GM06990 (cell line): ENCODE measurements around the gene CNDP2.

ENCODE experiments used
- DNase-seq: peaks from one replicate; pipeline ENCODE4 v3.0.0-alpha.2; 2011; ENCODE audit not compliant: insufficient read length; ENCODE audit errors: extremely low read depth
- H3K27me3 ChIP-seq: replicated peaks from 2 replicates; pipeline ENCODE4 v1.6.0; 2011; ENCODE audit warnings: low read length; ENCODE audit not compliant: control insufficient read depth, insufficient read depth
- H3K36me3 ChIP-seq: 2 replicates; pipeline ENCODE4 v1.5.1; 2011; ENCODE audit warnings: low read length; ENCODE audit not compliant: control insufficient read depth, insufficient read depth
- H3K4me3 ChIP-seq: replicated peaks from 2 replicates; pipeline ENCODE4 v1.5.1; 2011; ENCODE audit warnings: low read depth, mild to moderate bottlenecking, control low read depth, low read length
- TF ChIP-seq, protein P1 (sequence below): IDR thresholded peaks from 2 replicates; pipeline ENCODE4 v1.5.1; 2011; ENCODE audit warnings: low read length, control low read depth, mild to moderate bottlenecking, inconsistent platforms; ENCODE audit not compliant: insufficient read depth, poor library complexity, severe bottlenecking

CNDP2 gene

DNA sequence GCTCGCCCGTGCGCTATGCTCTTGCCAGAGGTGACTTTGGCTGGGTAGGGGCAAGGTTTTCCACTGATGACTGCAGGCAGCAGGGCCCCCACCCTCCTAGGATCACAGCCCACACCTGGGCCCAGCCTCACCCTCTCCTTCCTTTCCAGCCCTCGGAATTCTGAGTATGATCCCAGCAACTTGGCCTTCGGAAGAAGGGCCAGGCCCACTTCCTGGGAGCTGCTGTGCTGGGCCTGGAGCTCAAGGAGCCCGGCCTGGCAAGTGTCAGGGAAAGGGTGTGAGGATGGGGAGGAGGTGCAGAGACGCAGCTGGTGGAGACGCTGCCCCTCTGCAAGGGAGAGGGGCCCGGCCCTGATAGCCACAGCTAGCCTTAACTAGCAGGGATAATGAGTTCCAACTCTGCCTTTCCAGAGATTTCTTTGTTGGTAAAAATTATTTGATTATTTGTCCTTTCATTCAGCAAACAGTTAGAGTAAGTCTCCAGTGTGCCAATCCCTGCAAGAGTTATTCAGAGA is 36.4 kb downstream of the CNDP2 start:
- H3K4me3 ChIP-seq, result no peak overlapping the region
- TF ChIP-seq, protein P1, sequence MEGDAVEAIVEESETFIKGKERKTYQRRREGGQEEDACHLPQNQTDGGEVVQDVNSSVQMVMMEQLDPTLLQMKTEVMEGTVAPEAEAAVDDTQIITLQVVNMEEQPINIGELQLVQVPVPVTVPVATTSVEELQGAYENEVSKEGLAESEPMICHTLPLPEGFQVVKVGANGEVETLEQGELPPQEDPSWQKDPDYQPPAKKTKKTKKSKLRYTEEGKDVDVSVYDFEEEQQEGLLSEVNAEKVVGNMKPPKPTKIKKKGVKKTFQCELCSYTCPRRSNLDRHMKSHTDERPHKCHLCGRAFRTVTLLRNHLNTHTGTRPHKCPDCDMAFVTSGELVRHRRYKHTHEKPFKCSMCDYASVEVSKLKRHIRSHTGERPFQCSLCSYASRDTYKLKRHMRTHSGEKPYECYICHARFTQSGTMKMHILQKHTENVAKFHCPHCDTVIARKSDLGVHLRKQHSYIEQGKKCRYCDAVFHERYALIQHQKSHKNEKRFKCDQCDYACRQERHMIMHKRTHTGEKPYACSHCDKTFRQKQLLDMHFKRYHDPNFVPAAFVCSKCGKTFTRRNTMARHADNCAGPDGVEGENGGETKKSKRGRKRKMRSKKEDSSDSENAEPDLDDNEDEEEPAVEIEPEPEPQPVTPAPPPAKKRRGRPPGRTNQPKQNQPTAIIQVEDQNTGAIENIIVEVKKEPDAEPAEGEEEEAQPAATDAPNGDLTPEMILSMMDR, result no peak
- H3K36me3 ChIP-seq, result no peaks in the 10 kb centered on the region
- no peaks in the 10 kb centered on the region for H3K27me3 ChIP-seq
- no peak for DNase-seq

DNA sequence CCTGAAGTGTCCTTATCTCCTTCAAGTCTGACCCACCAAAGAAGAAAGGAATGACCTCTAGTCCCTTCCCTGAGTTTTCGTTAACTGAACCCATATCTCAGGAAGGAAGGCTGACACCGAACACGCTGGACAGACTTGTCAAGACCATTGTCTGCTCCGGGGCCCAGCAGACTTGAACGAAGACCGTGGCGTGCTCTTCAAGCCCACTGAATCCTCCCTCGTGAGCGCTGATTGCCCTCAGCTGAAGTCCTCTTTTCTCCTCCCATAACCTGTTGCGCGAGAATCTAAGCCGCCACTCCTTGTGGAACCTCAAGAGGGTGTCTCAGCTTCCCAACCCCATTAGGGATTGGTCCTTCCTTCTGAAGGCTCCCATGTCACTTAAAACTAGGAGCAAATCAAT is 37.5 kb downstream of the CNDP2 start:
- TF ChIP-seq, protein P1, result no peak
- H3K4me3 ChIP-seq, result no peak overlapping the region
- no peaks in the 10 kb centered on the region for H3K36me3 ChIP-seq
- no peak for DNase-seq
- H3K27me3 ChIP-seq, result no peaks in the 10 kb centered on the region

DNA sequence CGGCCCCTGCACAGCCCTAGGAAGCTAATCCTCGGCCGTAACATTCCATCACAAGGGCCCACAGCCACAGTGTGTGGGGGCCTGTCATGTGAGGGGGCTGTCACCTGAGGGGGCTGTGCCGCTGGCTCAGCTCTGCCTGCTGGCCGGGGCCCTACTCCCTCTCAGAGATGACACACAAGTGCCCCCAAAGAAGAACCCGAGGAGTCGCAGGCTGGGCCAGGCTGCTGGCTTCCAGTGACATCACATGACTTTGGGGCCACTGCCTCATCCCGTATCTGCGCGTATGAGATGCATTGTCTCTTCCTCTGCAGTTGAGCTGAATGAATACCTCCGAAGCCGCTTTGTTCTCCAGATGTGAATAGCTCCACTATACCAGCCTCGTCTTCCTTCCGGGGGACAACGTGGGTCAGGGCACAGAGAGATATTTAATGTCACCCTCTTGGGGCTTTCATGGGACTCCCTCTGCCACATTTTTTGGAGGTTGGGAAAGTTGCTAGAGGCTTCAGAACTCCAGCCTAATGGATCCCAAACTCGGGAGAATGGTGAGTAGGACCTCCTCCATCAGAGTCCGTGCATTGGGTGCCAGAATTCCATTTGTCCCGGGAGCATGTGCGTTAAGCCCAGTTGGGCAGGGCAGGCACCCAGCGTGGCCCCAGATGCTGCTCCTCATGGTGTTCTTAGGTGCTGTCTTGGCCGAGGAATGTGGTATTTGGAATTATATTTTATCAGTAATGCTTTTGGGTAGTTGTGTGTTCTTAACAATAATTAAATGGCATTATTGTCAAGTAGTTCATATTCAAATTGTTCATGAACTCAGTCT is 38.2 kb downstream of the CNDP2 start, which contains the start of gene CNDP1:
Gene CNDP1 (plus strand): TSS at position 351 of the 820 bp plus-strand sequence. CDS start 168 bp downstream, at position 519.
- H3K27me3 ChIP-seq, result no peaks in the 10 kb centered on the region
- no peak for DNase-seq

DNA sequence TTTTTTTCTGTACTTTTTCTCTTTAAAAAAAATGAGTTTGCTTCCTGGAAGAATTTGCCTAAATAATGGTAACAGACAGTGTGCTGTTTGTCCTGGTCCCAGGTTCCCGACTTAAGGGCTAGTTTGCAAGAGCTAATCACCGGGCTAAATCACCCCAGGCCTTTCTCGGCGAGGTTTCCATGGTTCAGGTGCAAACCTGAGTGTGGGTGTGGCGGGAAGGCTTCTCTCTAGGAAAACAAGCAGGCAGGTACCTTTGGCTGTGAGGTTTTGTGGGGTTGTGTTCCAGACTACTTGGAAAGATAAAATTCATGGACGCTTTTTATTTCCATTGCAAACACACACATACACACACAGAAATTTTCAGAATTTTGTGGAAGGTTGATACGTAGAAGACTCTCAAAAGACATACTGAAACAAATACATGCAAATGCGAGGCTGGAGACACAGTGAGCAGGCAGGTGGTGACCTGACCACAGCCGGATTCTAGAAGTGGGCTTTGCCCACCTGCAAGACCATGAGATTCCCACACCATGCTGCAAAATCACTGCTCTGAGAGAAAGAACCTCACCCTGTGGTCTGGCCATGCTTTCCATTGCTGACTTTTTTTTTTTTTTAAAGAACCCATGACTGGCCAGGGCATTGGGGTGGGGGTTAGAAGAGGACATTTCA is 39.0 kb downstream of the CNDP2 start:
- DNase-seq, result no peak
- Histone ChIP-seq H3K4me3 (no peak overlapping the region), H3K27me3 (no peaks in the 10 kb centered on the region), H3K36me3 (no peaks in the 10 kb centered on the region)
- TF ChIP-seq, protein P1, result no peak

More for the DNA sequence above, 38.2 kb downstream of the CNDP2 start, which contains the start of gene CNDP1:
- Histone ChIP-seq H3K4me3 (no peak within 1 kb of the TSS), H3K36me3 (no peaks in the 10 kb centered on the region)
- TF ChIP-seq, protein P1, result no peak

DNA sequence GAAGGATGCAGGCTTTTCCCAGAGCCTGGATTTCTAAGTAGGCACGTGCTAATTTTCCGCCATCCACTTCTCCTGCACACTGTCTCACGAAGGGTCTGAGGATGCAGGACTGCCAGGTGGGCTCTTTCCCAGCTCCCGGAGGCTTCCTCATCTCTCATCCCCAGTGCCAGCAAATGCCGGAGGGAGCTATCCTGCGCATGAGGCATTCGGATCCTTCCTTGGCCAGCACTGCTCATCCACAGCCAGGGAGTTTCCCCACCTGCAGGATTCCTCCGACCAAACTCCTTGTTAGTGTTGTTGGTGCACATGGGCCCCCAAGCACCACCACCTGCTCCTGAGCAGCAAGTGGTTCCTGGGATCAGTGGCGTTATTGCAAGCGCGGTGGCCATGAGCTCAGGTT is 43.1 kb downstream of the CNDP2 start:
- H3K36me3 ChIP-seq, result no peaks in the 10 kb centered on the region
- H3K4me3 ChIP-seq, result no peak overlapping the region
- TF ChIP-seq, protein P1, result no peak
- no peaks in the 10 kb centered on the region for H3K27me3 ChIP-seq
- DNase-seq, result no peak
